Breast epithelium (tissue), 3 donors: ENCODE measurements around the gene MAP7.

Experiments used
- POLR2AphosphoS5 ChIP-seq, 3 donors: sonication (generic); formaldehyde crosslinking; IDR thresholded peaks; one replicate each; pipeline ENCODE4 v1.6.1; 2017; ENCODE audit warnings: antibody characterized with exemption in 3 of 3
- TF ChIP-seq, protein P1 (sequence below), 3 donors: fragments of 450-650 bp; IDR thresholded peaks; one replicate each; pipeline ENCODE4 v1.5.1; 2016 to 2017; ENCODE audit warnings: antibody characterized with exemption in 3 of 3, mild to moderate bottlenecking in 3 of 3, moderate library complexity in 3 of 3

DNA sequence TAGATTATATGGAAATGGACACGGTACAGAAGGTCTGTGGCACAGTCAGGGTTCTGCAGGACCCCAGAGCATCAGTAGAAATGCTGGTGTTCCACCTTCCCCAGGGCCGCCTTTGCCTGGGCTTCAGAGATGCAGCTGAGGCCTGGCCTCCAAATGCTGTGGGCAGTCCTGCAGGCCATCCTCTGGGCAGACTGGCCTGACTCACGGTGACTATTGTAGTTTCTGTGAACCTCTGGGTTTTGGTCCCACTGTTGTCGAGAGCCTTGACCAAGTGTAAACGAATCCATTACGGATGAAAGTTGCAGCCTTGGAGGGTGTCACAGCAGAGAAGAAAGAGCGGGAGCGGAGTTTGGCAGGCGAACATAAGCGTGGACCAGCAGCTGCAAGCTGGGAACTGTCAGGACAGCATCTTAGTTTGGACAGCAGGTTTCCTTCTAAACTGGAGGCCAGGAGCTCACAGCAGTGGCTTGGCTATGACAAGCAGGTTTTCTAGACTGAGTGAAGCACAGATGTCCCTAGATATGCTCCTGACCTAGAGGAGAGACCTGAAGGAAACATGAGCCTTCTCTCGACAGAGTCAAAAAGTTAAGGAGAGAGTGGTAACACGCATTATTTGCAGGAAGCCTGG is 214.4 kb downstream of the MAP7 start:
- TF ChIP-seq, protein P1, sequence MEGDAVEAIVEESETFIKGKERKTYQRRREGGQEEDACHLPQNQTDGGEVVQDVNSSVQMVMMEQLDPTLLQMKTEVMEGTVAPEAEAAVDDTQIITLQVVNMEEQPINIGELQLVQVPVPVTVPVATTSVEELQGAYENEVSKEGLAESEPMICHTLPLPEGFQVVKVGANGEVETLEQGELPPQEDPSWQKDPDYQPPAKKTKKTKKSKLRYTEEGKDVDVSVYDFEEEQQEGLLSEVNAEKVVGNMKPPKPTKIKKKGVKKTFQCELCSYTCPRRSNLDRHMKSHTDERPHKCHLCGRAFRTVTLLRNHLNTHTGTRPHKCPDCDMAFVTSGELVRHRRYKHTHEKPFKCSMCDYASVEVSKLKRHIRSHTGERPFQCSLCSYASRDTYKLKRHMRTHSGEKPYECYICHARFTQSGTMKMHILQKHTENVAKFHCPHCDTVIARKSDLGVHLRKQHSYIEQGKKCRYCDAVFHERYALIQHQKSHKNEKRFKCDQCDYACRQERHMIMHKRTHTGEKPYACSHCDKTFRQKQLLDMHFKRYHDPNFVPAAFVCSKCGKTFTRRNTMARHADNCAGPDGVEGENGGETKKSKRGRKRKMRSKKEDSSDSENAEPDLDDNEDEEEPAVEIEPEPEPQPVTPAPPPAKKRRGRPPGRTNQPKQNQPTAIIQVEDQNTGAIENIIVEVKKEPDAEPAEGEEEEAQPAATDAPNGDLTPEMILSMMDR (IDR thresholded peaks at IDR 0.05): no peak
- no peak for TF ChIP-seq POLR2AphosphoS5 (IDR thresholded peaks at IDR 0.05)
